Stimulated activated CD8-positive, alpha-beta memory T cell treated with anti-CD3 and anti-CD28 coated beads, Interleukin-7, amount 100 ng/mL, for 4 hours (primary cell): ENCODE results near the gene TMEM69.
"Not testable (repeated sequence)": the region's sequence is repeated elsewhere in the genome, so short reads cannot be mapped to it uniquely, and the experiment has no call there.

Experiments
- DNase-seq, 2 donors: peaks; one replicate each; pipeline ENCODE4 v3.0.0-alpha.2; 2020; ENCODE audit warnings: low read depth in 2 of 2

The TMEM69 gene

GRCh38 chr1:45687754-45688740, at the start of gene TMEM69:
TSS of gene TMEM69 (plus strand) at chr1:45688181. CDS start at chr1:45691069, 2,888 bp downstream.
- DNase-seq = peak; percentile 57 to 66

GRCh38 chr1:45640293-45640692, 47.7 kb upstream of the TMEM69 start:
- DNase-seq = no peak

- no peak for DNase-seq
Observed at GRCh38 chr1:45643321-45643720, 44.7 kb upstream of the TMEM69 start.

DNA sequence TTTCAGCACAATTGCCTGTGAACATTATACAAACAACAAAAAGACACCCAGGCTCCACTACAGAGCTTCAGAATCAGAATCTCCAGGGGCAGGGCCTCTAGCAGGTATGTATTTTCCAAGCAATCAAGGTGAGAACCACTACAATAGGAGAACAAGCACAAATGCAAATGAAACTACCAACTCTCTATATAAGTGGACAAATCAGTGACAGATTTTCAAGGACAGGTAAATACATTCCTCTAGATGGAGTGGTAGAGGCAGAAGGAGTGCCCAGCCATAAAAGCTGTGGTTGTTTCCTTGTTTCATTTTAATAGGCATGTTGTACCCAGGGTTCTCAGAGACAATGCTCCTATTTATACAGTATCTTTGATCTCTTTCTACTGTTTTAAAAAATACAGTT, 44.0 kb upstream of the TMEM69 start:
- DNase-seq = no peak

GRCh38 chr1:45644661-45645060, 43.3 kb upstream of the TMEM69 start:
- no peak for DNase-seq

- no peak for DNase-seq
Observed at GRCh38 chr1:45647248-45648021, 40.5 kb upstream of the TMEM69 start.

- no peak for DNase-seq
Observed at GRCh38 chr1:45654540-45655280, 33.3 kb upstream of the TMEM69 start.

DNA sequence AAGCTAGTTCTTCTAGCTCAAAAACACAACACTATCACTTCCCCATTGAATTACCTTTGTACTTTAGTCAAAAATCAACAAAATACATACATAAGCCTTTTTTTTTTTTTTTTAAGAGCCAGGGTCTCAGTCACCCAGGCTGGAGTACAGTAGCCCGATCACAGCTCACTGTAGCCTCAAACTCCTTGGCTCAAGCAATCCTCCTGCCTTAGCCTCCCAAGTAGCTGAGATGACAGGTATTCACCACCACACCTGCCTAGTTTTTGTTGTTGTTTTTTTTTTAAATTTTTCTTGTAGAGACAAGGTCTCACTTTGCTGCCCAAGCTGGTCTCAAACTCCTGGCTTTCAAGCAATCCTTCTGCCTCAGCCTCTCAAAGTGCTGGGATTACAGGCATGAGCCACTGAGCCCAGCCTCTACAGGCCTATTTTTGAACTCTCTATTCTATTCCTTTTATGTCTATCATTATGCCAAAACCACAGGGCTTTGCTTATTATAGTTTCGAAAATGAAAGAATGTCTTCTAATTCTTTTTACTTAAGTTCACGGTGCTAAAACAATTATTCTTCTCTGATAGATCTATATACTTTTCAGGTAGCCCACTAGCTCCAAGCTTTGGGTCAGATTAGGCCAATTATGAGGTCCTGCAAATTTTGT, 31.3 kb upstream of the TMEM69 start:
- no peak for DNase-seq

DNA sequence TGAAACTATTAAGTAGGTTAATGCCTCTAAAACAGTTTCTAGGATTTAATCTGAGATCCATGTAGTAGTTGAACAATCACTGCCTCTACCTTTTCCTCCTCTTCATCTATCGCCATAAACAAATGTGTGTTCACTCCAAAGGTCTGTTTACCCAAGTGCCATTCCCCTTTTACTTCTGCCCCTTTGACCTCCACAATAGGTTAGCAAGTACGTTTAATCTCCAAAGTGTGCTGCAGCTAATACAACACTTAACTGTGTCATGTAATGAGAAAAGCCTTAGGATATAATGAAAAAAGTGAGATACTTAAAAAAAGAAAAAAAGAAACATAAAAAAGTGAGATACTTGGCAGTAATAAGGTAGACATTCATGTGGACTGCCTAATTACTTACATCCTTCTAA, 29.8 kb upstream of the TMEM69 start:
- DNase-seq = no peak

- no peak for DNase-seq
Observed at GRCh38 chr1:45659222-45659621, 28.8 kb upstream of the TMEM69 start.

- DNase-seq = no peak
Observed at GRCh38 chr1:45660336-45660735, 27.6 kb upstream of the TMEM69 start.

DNA sequence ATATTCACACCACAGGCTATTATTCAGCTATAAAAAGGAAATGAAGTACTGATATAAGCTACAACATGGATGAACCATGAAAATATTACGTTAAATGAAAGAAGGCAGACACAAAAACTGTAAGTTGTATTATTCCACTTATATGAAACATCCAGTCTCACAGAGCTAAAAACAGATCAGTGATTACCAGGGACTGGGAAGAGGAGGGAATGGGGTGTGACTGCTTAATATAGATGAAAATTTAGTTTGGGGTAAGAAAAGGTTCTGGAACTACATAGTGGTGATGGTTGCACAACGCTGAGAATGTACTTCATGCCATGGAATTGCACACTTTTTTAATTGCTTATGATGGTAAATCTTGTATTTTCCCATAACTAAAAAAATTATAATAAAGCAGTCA, 21.1 kb upstream of the TMEM69 start:
- no peak for DNase-seq

GRCh38 chr1:45667321-45668111, 20.5 kb upstream of the TMEM69 start:
- no peak for DNase-seq

GRCh38 chr1:45668526-45668925, 19.5 kb upstream of the TMEM69 start:
- no peak for DNase-seq

- DNase-seq = no peak
Observed at GRCh38 chr1:45669379-45669778, 18.6 kb upstream of the TMEM69 start.

DNA sequence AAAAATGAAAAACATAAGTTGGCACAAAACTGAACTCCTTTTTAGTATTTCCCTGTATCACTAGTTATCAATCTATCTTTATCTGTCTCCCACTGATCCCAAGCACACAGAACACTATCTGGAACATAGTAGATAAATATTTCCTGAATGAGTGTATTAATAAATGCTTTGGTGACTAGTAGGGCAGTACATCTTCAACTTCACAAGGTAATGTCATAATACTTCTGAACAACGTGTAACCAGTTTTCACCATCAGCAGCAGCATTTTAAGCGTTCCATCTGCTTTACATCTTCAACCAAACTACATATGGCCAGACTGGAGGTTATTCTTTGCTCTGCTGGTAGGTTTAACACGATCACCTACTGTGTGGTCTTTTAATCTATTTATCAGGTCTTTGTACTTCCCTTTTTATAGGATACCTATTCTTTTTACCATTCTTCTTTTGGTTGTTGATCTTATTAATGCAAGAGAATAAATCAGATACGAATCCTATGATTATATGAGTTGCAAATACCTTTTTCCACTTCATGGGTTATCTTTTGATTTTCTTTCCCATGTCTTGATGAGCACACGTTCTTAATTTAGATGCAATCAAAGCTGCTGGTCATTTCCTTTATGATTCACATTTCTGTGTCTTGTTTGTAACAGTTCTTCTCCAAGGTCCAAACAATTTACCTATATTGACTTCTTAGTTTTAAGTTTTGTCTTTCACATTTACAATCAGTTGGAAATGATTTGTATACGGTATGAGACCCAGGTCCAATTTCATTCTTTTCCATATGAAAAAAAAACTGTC, 17.9 kb upstream of the TMEM69 start:
- DNase-seq = no peak

GRCh38 chr1:45673956-45674355, 14.0 kb upstream of the TMEM69 start:
- no peak for DNase-seq

DNA sequence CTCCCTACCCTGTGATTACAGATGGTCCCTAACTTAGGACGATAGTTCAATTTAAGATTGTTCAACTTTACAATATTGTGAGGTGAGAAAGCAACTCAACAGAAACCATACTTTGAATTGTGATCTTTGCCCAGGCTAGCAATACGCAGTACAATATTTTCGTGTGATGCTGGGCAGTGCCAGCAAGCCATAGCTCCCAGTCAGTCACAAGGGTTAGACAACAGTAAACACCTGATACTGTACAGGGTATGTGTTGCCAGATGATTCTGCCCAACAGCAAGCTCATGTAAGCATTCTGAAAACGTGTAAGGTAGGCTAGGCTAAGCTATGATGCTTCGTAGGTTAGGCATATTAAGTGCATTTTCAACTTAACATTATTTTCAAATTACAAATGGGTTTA, 13.5 kb upstream of the TMEM69 start:
- no peak for DNase-seq

- not testable (repeated sequence) for DNase-seq
Observed at GRCh38 chr1:45676553-45676952, 11.4 kb upstream of the TMEM69 start.

- no peak for DNase-seq
Observed at GRCh38 chr1:45677751-45678245, 10.2 kb upstream of the TMEM69 start.
